ENCODE results near the gene CALHM3.

- TF ChIP-seq, protein P1, sequence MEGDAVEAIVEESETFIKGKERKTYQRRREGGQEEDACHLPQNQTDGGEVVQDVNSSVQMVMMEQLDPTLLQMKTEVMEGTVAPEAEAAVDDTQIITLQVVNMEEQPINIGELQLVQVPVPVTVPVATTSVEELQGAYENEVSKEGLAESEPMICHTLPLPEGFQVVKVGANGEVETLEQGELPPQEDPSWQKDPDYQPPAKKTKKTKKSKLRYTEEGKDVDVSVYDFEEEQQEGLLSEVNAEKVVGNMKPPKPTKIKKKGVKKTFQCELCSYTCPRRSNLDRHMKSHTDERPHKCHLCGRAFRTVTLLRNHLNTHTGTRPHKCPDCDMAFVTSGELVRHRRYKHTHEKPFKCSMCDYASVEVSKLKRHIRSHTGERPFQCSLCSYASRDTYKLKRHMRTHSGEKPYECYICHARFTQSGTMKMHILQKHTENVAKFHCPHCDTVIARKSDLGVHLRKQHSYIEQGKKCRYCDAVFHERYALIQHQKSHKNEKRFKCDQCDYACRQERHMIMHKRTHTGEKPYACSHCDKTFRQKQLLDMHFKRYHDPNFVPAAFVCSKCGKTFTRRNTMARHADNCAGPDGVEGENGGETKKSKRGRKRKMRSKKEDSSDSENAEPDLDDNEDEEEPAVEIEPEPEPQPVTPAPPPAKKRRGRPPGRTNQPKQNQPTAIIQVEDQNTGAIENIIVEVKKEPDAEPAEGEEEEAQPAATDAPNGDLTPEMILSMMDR (IDR thresholded peaks at IDR 0.05; ENCODE audit: borderline replicate concordance, extremely low read depth, low read length, poor library complexity, severe bottlenecking): no peak
- TF ChIP-seq EZH2 (IDR thresholded peaks at IDR 0.05; ENCODE audit: borderline replicate concordance, low read depth, low read length, severe bottlenecking): no peak
Observed at GRCh38 chr10:103474077-103474476, 5.0 kb downstream of the CALHM3 start.

Data from DND-41 (cell line).